Measurements from ENCODE around the gene S100A7A.

The S100A7A gene

GRCh38 chr1:153441238-153441755 lies 25.0 kb downstream of the S100A7A start:
- POLR2A ChIA-PET: no interaction called here
- no peak for TF ChIP-seq PRDM10 (tag by site-specific recombination; IDR thresholded peaks at IDR 0.05)
- no peak for TF ChIP-seq ZXDB (tag by site-specific recombination; IDR thresholded peaks at IDR 0.05)
- no peak for TF ChIP-seq PRDM4 (tag by site-specific recombination; IDR thresholded peaks at IDR 0.05)
- no peak for TF ChIP-seq ZNF530 (tag by site-specific recombination; IDR thresholded peaks at IDR 0.05; ENCODE audit: low read depth)
- no peak for TF ChIP-seq KLF7 (tag by site-specific recombination; IDR thresholded peaks at IDR 0.05; ENCODE audit: borderline replicate concordance)
- no peak for TF ChIP-seq ZNF544 (tag by site-specific recombination; IDR thresholded peaks at IDR 0.05)
- no peak for TF ChIP-seq ZBTB48 (tag by site-specific recombination; IDR thresholded peaks at IDR 0.05)
- no peak for TF ChIP-seq ZNF2 (tag by site-specific recombination; IDR thresholded peaks at IDR 0.05)
- no peak for TF ChIP-seq ZSCAN18 (tag by site-specific recombination; IDR thresholded peaks at IDR 0.05)
- no peak for TF ChIP-seq ZBTB8A (tag by site-specific recombination; IDR thresholded peaks at IDR 0.05)
- no peak for TF ChIP-seq AEBP2 (tag by site-specific recombination; IDR thresholded peaks at IDR 0.05; ENCODE audit: borderline replicate concordance)
- TF ChIP-seq ZNF660 (tag by site-specific recombination; IDR thresholded peaks at IDR 0.05): no peak
- TF ChIP-seq ZNF292 (tag by site-specific recombination; IDR thresholded peaks at IDR 0.05; ENCODE audit: borderline replicate concordance, low read depth): no peak
- no peak for TF ChIP-seq ZNF391 (tag by site-specific recombination; IDR thresholded peaks at IDR 0.05; ENCODE audit: borderline replicate concordance, low read depth)
- no peak for TF ChIP-seq KLF10 (tag by site-specific recombination; IDR thresholded peaks at IDR 0.05)
- Histone ChIP-seq H3K27ac (ENCODE audit: extremely low read depth, low read depth, low read length) (no peak overlapping the region), H3K36me3 (ENCODE audit: control insufficient read depth in 2 of 2, insufficient read depth in 1 of 2, low read length in 2 of 2) (no peaks in the 10 kb centered on the region), H3K4me1 (ENCODE audit: control insufficient read depth, insufficient read depth, low read length) (no peaks in the 10 kb centered on the region), H3K9me3 (ENCODE audit: control insufficient read depth, insufficient read depth, low read depth, low read length) (no peaks in the 10 kb centered on the region), H3K4me3 (ENCODE audit: low read depth, low read length) (no peak overlapping the region)
- CTCF ChIA-PET: no interaction called here

- no peak overlapping the region for H3K27ac ChIP-seq (ENCODE audit: extremely low read depth, low read depth, low read length)
- H3K4me3 ChIP-seq (ENCODE audit: low read depth, low read length): no peak overlapping the region
- no peaks in the 10 kb centered on the region for H3K4me1 ChIP-seq (ENCODE audit: control insufficient read depth, insufficient read depth, low read length)
- H3K9me3 ChIP-seq (ENCODE audit: control insufficient read depth, insufficient read depth, low read depth, low read length): no peaks in the 10 kb centered on the region
- no peaks in the 10 kb centered on the region for H3K36me3 ChIP-seq (ENCODE audit: control insufficient read depth in 2 of 2, insufficient read depth in 1 of 2, low read length in 2 of 2)
- POLR2A ChIA-PET: no interaction called here
- CTCF ChIA-PET: no interaction called here
- no peak for TF ChIP-seq PRDM1 (tag by site-specific recombination; IDR thresholded peaks at IDR 0.05)
- TF ChIP-seq ZNF621 (tag by site-specific recombination; IDR thresholded peaks at IDR 0.05): no peak
- TF ChIP-seq SP2 (tag by site-specific recombination; IDR thresholded peaks at IDR 0.05): no peak
- TF ChIP-seq ZSCAN30 (tag by site-specific recombination; IDR thresholded peaks at IDR 0.05): no peak
- TF ChIP-seq ZNF510 (tag by site-specific recombination; IDR thresholded peaks at IDR 0.05; ENCODE audit: insufficient replicate concordance): no peak
- TF ChIP-seq PRDM2 (tag by site-specific recombination; IDR thresholded peaks at IDR 0.05; ENCODE audit: borderline replicate concordance): no peak
Measured at GRCh38 chr1:153443486-153443885, 27.2 kb downstream of the S100A7A start.

All from HEK293 (cell line).